PC-9 (cell line): ENCODE measurements around the gene MUC22. TPM values are rescaled to one million over a fixed set of nuclear protein-coding genes. Genes with fewer than 3 reads are reported as not detected.
A peak's percentile ranks its signal among the peaks of the same experiment; 100 is the strongest.

Source experiments
- BruUV-seq: library from RNA; stranded (reverse); fragments of 400-500 nt; replicated peaks from 2 replicates; lab custom pipeline; 2021; lab: Mats Ljungman, UMichigan
- CTCF ChIA-PET: fragments of 300-600 bp; sonication (Branson Sonifier 250); formaldehyde crosslinking; loops from one replicate; lab custom pipeline; 2022; ENCODE audit warnings: antibody characterized with exemption; lab: Charles Lee
- POLR2A ChIA-PET: fragments of 300-600 bp; sonication (Branson Sonifier 250); formaldehyde crosslinking; loops from one replicate; lab custom pipeline; 2022; ENCODE audit warnings: antibody characterized with exemption; ENCODE audit not compliant: unreplicated experiment; lab: Charles Lee
- DNase-seq, 2 experiments: peaks; one replicate each; pipeline versions ENCODE4 v3.0.0 to v3.0.0-alpha.2; 2015 to 2022; ENCODE audit warnings: mixed read lengths in 1 of 2
- H2AFZ ChIP-seq: fragments of 200-600 bp; sonication (generic); 2 replicates; pipeline ENCODE4 v1.8.1; 2017; ENCODE audit warnings: antibody characterized with exemption
- H3F3A ChIP-seq: fragments of 200-600 bp; sonication (generic); 2 replicates; pipeline ENCODE4 v1.8.1; 2017; ENCODE audit warnings: antibody characterized with exemption, mild to moderate bottlenecking, low read depth; ENCODE audit not compliant: insufficient read depth
- H3K27ac ChIP-seq: fragments of 200-600 bp; sonication (generic); 2 replicates; pipeline ENCODE4 v1.6.1; 2016; ENCODE audit warnings: mixed run types
- H3K27me3 ChIP-seq: fragments of 200-600 bp; sonication (generic); 2 replicates; pipeline ENCODE4 v1.6.1; 2016; ENCODE audit warnings: low read depth, mixed run types; ENCODE audit not compliant: insufficient read depth
- H3K36me3 ChIP-seq: fragments of 200-600 bp; sonication (generic); 2 replicates; pipeline ENCODE4 v1.6.1; 2016; ENCODE audit warnings: low read depth, mixed run types
- H3K4me1 ChIP-seq: fragments of 200-600 bp; sonication (generic); replicated peaks from 2 replicates; pipeline ENCODE4 v1.6.1; 2016; ENCODE audit warnings: mixed run types; ENCODE audit not compliant: insufficient read depth
- H3K4me2 ChIP-seq: fragments of 200-600 bp; sonication (generic); 2 replicates; pipeline ENCODE4 v1.6.1; 2017; ENCODE audit warnings: mixed run types
- H3K4me3 ChIP-seq: fragments of 200-600 bp; sonication (generic); 2 replicates; pipeline ENCODE4 v1.6.1; 2016; ENCODE audit warnings: mixed run types
- H3K79me2 ChIP-seq: fragments of 200-600 bp; sonication (generic); 2 replicates; pipeline ENCODE4 v1.6.1; 2017; ENCODE audit warnings: low read depth, mixed run types
- H3K9me2 ChIP-seq: fragments of 200-600 bp; sonication (generic); 2 replicates; pipeline ENCODE4 v1.8.1; 2017; ENCODE audit warnings: mild to moderate bottlenecking; ENCODE audit not compliant: insufficient read depth
- H3K9me3 ChIP-seq: fragments of 200-600 bp; sonication (generic); 2 replicates; pipeline ENCODE4 v1.8.1; 2016; ENCODE audit warnings: low read depth; ENCODE audit not compliant: insufficient read depth
- H4K20me1 ChIP-seq: fragments of 200-600 bp; sonication (generic); 2 replicates; pipeline ENCODE4 v1.8.1; 2017; ENCODE audit not compliant: insufficient read depth
- EZH2 ChIP-seq: fragments of 200-600 bp; sonication (generic); IDR thresholded peaks from 2 replicates; pipeline ENCODE4 v1.8.0; 2017; ENCODE audit warnings: antibody characterized with exemption, low read depth
- intact Hi-C: fragments of 100-400 bp; cut with micrococcal nuclease; formaldehyde crosslinking; loops from one replicate; pipeline ENCODE4 v1.10.0; 2022; ENCODE audit not compliant: unreplicated experiment
- total RNA-seq: library from RNA; stranded (reverse); gene quantifications from 2 replicates; pipeline ENCODE4 v1.2.3, GENCODE V29; 2021
- TF ChIP-seq, protein P1 (sequence below): fragments of 200-600 bp; sonication (generic); conservative IDR thresholded peaks from 2 replicates; pipeline ENCODE4 v1.6.1; 2017; ENCODE audit warnings: mixed run types, antibody characterized with exemption, mild to moderate bottlenecking, moderate library complexity

Gene MUC22
- total RNA-seq, 1 experiment from 2014 or later = not detected

DNA sequence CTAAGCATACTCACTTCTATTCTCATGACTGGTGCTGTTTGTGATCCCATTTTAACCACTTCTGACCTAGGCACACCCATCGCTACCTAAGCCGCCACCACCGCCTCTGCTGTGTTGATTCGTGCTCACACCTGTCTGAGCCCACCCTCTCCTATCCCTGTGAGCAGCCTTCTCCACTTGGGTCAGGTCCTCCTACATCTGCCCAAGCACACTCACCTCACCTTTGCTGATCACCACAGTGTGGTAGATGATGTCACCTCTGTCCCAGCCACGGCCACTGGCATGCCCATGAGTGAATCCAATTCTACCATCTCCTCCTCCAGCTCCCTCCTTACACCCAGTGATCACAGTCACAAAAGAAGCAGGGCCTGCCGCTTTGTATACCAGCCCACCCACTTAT is 20.8 kb downstream of the MUC22 start:
- 0 out of 2 replicates have a peak, but pooled peaks cover 4% of the 10 kb centered on the region for H3F3A ChIP-seq
- 0 out of 2 replicates have a peak, but pooled peaks cover 4% of the 10 kb centered on the region for H3K9me3 ChIP-seq
- no peak overlapping the region for H3K4me3 ChIP-seq
- H3K4me1 ChIP-seq = peaks cover 4% of the 10 kb centered on the region; the same call in 1 of the 2 replicates
- H3K27ac ChIP-seq = no peak overlapping the region
- DNase-seq = no peak
- no peak overlapping the region for H2AFZ ChIP-seq
- no peak overlapping the region for H3K4me2 ChIP-seq
- intact Hi-C loops = no loop called here
- H3K79me2 ChIP-seq = no peaks in the 10 kb centered on the region
- H3K36me3 ChIP-seq = no peaks in the 10 kb centered on the region
- no peaks in the 10 kb centered on the region for H4K20me1 ChIP-seq
- TF ChIP-seq, protein P1, sequence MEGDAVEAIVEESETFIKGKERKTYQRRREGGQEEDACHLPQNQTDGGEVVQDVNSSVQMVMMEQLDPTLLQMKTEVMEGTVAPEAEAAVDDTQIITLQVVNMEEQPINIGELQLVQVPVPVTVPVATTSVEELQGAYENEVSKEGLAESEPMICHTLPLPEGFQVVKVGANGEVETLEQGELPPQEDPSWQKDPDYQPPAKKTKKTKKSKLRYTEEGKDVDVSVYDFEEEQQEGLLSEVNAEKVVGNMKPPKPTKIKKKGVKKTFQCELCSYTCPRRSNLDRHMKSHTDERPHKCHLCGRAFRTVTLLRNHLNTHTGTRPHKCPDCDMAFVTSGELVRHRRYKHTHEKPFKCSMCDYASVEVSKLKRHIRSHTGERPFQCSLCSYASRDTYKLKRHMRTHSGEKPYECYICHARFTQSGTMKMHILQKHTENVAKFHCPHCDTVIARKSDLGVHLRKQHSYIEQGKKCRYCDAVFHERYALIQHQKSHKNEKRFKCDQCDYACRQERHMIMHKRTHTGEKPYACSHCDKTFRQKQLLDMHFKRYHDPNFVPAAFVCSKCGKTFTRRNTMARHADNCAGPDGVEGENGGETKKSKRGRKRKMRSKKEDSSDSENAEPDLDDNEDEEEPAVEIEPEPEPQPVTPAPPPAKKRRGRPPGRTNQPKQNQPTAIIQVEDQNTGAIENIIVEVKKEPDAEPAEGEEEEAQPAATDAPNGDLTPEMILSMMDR = no peak
- no peak for TF ChIP-seq EZH2
- ChIA-PET CTCF (no interaction called here), POLR2A (no interaction called here)
- BruUV-seq = no TSS peak
- H3K9me2 ChIP-seq = no peaks in the 10 kb centered on the region
- H3K27me3 ChIP-seq = no peaks in the 10 kb centered on the region

DNA sequence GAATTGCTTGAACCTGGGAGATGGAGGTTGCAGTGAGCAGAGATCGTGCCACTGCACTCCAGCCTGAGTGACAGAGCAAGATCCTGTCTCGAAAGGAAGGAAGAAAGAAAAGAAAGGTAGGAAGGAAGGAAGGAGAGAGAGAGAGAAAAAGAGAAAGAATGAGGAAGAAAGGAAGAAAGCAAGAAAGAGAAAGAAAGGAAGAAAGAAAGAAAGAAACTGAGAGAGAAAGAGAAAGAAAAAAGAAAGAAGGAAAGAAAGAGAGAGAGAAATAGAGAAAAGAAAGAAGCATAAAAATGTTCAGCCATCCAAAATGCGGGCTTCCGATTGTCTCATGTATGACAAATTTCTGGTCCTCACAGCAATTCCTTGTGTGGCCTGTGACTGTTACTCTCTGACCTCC is 22.8 kb downstream of the MUC22 start:
- POLR2A ChIA-PET = no interaction called here
- no peaks in the 10 kb centered on the region for H3K9me2 ChIP-seq
- H3K27ac ChIP-seq = no peak overlapping the region
- H3K4me2 ChIP-seq = no peak overlapping the region
- CTCF ChIA-PET = no interaction called here
- no peak for TF ChIP-seq EZH2
- TF ChIP-seq, protein P1 = no peak
- H3K79me2 ChIP-seq = no peaks in the 10 kb centered on the region
- H3F3A ChIP-seq = 0 out of 2 replicates have a peak, but pooled peaks cover 5% of the 10 kb centered on the region
- H3K4me1 ChIP-seq = peaks cover 20% of the 10 kb centered on the region
- no peaks in the 10 kb centered on the region for H3K36me3 ChIP-seq
- H3K4me3 ChIP-seq = no peak overlapping the region
- H4K20me1 ChIP-seq = no peaks in the 10 kb centered on the region
- intact Hi-C loops = no loop called here
- no peak for DNase-seq
- H2AFZ ChIP-seq = no peak overlapping the region
- 0 out of 2 replicates have a peak, but pooled peaks cover 9% of the 10 kb centered on the region for H3K9me3 ChIP-seq
- BruUV-seq = no TSS peak
- H3K27me3 ChIP-seq = no peaks in the 10 kb centered on the region

- H3K9me3 ChIP-seq = 0 out of 2 replicates have a peak, but pooled peaks cover 9% of the 10 kb centered on the region
- peaks cover 20% of the 10 kb centered on the region for H3K4me1 ChIP-seq
- peak overlapping the region; percentile 28 for H3K4me2 ChIP-seq
- H3K27ac ChIP-seq = peak overlapping the region; percentile 36; the same call in 1 of the 2 replicates
- H3K27me3 ChIP-seq = no peaks in the 10 kb centered on the region
- CTCF ChIA-PET = interaction anchor here (0.6 kb wide), 1 partner anchor 17 kb away, joined by 3 read pairs; no protein-coding TSS in a partner anchor
- TF ChIP-seq, protein P1 = no peak
- TF ChIP-seq EZH2 = no peak
- POLR2A ChIA-PET = no interaction called here
- H3K4me3 ChIP-seq = no peak overlapping the region
- no TSS peak for BruUV-seq
- H4K20me1 ChIP-seq = no peaks in the 10 kb centered on the region
- intact Hi-C loops = no loop called here
- 0 out of 2 replicates have a peak, but pooled peaks cover 5% of the 10 kb centered on the region for H3F3A ChIP-seq
- peak in 1 of 2 experiments; percentile 48 for DNase-seq
- H3K9me2 ChIP-seq = no peaks in the 10 kb centered on the region
- H2AFZ ChIP-seq = no peak overlapping the region
- H3K36me3 ChIP-seq = no peaks in the 10 kb centered on the region
- no peaks in the 10 kb centered on the region for H3K79me2 ChIP-seq
Measured at GRCh38 chr6:31035862-31036497, 25.7 kb downstream of the MUC22 start.
